Measurements from ENCODE around the gene CCDC197.

Gene CCDC197

DNA sequence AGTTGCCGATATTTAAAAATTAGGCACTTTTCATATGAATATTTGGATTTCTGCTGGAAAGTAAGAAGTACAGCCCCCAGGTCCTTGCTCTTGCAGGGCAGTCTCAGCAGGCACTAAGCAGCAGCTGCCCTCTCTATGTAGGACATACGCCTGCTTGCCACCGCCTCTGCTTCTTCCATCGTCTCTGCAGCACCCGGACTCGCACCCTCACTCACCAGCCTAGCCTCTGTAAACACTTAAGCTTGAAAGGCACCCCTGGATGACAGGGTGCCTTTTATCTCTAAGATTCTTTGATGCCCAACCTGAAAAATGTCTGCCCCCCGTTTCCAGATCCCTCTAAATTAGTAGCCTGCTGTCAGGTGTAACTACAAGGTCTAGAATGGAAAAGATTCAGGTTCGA, 48.0 kb downstream of the CCDC197 start:
- no peak for DNase-seq

DNA sequence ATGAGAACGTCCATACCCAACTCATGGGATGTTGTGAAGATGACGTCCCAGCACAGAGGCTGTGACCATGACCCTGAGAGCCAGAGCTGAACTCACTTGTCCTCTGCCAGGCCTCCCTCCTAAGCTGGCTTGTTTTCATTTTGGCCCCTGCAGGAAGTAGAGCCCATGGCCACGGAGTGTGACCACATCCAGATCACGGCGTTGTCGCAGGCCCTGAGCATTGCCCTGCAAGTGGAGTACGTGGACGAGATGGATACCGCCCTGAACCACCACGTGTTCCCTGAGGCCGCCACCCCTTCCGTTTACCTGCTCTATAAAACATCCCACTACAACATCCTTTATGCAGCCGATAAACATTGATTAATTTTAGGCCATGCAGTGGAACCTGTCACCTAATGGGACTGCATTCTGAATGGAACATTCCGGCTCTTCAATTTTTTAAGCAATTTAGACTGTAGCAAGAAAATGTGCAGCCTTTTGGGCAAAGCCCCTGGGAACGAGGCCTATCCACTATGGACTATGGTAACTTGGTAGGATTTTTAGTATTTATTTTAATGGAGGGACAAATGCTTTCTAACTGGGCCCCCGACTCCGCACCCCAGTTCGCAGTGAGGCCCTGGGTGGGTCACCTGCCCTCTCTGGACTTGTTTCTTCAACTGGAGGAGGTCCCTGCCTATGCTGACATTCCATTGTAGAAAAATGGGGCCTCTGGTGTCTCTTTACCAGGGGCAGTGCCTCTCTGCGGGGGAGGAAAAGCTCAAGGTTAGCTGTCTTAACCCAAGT, 48.7 kb downstream of the CCDC197 start:
- no peak for DNase-seq

DNA sequence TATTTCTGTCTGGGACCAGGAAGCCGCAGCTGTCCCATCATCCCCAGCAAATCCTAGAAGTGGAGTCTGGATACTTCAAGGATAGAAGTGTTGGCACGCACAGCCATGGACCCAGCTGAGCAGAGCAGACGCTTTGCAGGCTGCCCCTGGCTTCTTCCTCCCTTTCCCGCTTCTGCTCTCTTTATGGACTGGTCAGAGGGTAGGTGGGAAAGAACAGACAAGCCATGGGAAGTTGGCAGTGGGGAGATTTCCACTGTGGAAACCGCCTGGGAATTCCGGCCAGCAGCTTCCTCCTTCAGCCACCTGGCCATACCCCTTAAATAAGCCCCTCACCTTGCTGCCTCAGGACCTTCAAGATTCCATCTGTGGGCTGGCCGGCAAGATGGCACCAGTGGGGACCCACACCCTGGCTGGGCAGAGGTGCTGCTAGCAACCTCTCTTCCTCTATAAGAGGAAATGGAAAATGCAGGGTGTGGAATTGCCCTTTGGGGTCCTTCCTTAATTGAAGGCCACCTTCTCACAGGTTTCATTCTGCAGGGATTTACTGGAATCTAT, 49.7 kb downstream of the CCDC197 start:
- no peak for DNase-seq

DNA sequence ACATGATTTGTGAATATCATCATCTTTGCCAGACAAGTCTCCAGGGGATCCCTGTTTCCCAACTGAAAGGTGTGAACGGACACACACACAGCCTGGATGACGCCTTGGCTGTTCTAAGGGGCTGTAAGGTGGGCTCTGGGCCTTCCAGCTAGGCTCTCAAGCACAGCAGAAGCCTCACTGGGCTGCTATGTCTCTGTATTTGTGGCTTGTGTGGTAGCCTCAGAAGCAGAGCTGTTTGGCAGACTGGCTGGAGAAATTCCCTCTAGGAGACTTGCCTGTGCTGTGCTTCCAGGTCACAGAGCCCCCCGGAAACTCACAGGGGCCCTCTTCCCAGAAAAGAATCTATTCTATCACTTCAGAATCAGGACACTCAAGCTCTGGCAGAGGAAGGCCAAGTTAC, 50.5 kb downstream of the CCDC197 start:
- DNase-seq, result no peak

DNA sequence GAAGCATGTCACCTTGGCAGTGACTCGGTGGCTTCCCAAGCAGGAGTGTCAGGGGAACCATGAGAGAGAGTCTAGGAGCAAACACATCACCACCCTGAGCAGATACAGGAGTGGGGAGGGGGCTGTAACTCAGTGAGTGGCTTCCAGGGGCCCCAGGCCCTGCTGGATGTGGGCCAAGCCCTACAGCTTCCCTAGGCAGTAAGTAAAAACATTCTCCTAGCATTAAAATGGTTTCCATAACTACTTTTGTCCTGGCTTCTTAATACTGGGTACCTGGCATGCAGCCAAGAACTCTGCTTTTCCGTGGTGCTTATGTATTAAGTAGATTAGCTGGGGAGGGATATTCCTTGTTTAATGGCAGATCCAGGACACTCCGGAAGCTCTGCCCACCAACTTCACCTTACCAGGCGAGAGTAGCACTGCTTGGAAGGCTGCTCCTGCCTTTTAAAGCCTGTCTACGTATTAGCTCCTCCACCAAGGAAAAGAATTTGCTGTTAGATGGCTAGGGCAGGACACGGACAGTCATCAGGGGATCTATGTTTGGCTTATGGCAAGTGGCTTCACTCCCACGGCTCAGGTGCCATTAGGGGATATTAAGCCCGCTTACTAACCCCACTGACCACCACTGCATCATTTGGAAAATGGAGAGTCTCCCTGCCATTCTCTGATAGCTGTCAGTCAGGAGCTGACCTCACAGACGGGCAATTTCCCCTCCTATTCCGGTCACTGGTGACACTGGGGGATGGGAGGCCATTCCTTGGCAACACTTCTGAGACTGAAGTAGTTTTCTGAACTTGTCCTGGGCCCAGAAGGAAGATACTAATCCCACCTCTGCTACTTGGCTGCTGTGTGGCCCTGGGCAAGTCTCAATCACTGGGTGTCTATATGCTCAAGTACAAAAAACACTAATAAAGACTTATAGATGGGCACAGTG, 51.9 kb downstream of the CCDC197 start:
- DNase-seq, result no peak

DNA sequence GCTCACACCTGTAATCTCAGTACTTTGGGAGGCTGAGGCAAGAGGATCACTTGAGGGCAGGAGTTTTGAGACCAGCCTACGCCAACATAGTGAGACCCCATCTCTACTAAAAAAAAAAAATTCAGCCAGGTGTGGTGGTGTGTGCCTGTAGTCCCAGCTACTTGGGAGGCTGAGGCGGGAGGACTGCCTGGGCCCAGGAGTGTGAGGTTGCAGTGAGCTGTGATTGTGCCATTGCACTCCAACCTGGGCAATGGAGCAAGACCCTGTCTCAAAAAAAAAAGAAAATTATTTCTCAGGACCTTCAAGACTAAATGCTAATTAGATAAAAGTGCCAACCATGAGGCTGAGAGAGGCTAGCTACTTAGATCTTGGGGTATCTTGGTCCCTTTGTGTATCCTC, 52.5 kb downstream of the CCDC197 start:
- no peak for DNase-seq

DNA sequence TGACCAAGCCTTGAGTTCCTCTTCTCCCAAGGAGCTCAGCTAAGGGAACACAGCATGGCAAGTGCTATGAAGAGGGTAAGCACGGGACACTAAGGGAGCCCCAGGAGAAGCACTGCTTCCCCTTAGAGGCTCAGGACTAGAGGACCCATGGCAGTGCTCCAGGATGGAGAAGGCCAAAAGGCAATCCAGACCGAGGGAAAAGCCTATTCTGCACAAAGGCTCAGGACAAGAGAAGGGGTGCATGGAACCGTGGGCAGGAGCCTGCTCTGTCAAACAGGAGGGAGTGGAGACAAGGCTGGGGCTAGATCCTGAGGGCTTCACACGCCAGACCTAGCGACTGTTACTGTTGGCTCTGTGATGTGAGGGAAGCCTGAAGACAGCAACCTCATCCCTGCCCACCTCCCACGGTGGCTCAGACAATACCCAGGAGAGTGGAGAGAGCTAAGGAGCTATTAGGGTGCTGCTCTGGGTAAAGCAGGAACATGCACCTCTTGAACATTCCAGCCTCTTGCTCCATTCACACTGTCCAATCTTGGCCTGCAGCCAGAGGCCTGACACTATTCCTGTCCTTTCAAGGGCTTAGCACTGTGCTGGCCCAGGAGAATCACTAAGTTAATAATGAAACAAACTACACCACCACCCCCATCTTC, 53.3 kb downstream of the CCDC197 start:
- DNase-seq, result no peak

DNA sequence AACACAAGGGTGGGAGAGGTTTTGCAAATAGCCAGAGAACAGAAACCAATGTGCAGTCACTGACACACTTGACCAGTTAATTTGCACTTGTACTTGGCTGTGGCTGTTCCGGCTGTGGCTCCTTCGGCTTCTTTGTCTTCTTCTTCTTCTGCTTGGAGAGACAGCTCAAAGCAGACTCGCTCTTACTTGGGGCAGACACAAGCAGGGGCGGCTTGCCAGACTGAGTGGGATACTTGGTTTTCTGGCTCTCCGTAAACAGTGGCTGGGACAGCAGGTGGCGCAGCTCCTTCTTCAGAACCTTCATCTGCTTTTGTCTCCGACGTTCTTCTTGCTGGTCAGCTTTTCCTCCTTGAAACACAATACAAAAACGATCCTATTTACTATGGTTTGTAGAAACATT, 54.0 kb downstream of the CCDC197 start:
- DNase-seq, result no peak

DNA sequence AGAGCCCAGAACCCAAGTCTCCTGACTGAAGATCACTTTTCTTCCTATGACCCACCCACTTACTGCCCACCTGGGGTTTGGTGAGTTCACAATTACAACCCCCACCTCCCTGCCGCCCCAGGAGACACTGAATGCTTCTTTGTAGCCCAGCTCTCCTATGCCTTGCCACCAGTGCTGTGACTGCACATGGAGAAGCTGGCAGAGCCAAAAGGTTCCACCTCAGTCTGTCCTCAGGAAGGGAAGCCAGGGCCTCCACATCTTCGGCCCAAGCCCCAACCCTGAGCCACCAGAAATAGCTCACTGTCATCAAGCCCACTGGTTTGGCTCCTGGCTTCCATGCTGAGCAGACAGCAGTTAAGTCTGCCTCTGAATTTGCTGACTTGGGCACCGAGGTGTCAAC, 54.7 kb downstream of the CCDC197 start:
- no peak for DNase-seq

DNA sequence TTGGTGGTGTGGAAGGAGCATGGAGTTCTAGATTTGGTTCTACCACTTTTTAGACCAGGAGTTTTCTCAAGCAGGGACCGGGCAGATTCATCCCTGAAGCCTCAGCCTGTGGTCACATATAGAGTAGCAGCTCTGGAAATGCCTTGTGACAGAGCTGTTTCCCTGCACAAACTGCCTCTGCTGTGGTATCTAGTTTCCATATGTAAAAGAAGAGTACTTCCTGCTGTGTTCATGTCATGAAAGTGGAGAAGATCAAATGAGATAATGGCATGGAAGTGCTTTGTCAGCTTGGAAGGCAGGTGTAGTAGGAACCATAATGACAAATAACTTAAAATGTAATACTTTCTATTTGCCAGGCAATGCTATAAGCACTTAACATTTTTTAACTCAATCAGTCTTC, 55.1 kb downstream of the CCDC197 start:
- DNase-seq, result no peak

DNA sequence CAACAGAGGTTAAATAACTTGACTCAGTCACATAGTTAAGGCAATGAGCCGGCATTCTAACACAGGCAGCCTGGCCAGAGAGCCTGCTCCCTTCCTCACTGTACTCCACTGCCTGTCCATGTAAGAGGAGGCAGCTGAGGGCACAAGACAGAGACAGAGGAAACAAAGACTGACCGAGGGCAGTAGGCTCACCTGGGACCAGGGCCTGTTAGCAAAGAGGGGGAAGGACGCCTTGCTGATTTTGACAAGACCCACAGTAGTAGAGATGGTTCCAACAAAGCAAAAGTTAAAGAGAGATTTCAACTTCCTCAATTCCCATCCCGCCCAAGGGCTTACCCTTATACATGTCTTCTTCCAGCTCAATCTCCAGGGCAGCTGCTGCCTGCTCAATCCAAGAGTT, 55.6 kb downstream of the CCDC197 start:
- no peak for DNase-seq

DNA sequence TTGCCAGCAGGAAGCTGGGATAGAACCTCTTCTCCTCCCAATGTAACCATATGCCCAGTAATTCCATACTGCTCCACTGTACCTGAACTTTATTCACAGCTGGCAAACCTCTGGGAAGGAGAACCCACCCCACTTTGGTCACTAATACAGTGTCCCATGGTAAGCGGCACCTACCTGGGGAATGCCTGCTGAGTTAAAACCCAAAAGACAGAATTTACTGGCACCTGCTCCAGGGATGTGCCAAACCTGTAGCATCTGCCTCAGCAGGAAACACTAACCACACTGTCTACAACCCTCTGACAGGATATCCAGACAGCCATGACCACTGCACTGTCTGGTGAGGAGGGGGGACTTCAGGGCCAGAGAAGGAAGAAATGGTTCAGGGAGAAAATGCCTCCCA, 57.3 kb downstream of the CCDC197 start:
- DNase-seq, result no peak

DNA sequence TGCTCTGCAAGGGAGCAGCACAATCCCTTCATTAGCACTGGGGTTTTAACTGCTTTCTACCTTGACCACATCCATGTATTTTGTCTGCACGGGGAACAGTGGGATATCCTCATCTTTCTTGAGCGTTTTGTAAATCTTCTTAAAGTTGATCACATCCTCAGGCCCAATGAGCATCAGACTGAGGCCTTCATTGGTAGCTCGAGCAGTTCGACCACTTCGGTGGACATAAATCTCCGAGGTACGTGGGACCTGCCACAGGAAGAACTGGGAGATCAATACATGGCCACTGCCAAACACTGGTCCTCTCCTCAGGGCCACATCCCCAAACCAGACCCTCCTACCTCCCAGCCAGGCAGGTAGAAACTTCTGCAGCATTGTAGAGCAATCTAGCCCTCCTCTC, 57.8 kb downstream of the CCDC197 start:
- DNase-seq, result no peak

DNA sequence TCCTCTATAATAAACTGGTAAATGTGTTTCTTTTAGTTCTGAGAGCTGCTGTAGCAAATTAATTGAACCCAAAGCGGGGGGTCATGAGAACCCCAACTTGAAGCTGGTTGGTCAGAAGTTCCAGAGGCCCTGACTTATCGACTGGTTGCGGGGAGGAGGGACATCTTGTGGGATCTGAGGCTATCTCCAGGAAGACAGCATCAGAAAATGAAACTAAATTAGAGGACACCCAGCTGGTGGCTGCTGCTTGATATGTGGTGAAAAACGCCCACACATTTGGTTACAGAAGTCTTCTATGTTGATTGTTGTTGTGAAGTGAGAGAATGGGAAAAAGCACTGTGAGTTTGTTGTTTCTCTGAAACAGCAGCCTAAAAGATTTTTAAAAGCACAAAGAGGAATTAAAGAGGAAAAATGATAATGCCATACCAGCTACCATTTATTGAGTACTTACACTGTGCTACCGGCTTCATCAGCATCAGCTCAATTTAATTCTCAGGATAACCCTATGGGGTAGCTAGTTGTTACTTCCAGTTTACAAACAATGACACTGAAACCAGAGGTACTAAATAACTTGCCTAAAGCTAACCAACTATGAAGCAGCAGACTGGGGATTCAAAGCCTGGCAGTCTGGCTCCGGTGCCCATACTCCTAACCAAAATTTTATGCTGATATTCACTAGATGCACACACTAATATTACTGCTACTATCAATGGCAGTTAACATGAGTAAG, 59.6 kb downstream of the CCDC197 start:
- DNase-seq, result no peak

DNA sequence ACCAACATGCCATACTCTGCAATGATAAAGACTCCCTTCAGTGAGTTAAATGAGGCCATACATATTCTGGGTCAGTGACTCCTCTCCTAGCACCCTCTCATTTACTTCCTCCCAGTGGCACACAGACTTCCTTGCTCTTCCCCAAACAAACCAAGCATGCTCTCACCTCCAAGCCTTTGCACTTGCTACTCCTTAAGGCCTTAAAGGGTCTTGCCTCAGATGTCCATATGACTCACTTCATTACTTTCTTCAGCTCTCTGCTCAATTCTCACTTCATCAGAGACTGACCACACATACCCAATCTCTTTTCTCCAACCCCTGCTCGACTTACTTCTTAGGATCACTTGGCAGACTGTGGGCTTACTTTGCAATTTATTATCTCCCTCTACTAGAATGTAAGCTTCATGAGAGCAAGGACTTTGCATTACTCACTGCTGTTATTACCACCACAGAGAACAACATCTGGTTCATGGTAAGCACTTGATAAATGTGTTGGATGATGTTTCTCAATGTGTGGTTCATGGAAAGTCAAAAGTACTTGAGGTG, 61.1 kb downstream of the CCDC197 start:
- no peak for DNase-seq

All from activated CD4-positive, alpha-beta T cell treated with anti-CD3 and anti-CD28 coated beads, Interleukin-2, amount 50 U/mL, for 1 hour (primary cell).